ENCODE results near the gene OR52E6. TPM values are rescaled to one million over a fixed set of nuclear protein-coding genes. Genes with fewer than 3 reads are reported as not detected.

Gene OR52E6
- total RNA-seq, 4 donors from 2014 or later, result not detected

GRCh38 chr11:5880329-5880728 is 38.6 kb upstream of the OR52E6 start, which contains the start of gene OR52E4:
OR52E4 (plus strand) TSS chr11:5880629; CDS start chr11:5884293, 3,664 bp downstream.
- TF ChIP-seq POLR2A (IDR thresholded peaks at IDR 0.05) (no peak), POLR2AphosphoS5 (IDR thresholded peaks at IDR 0.05) (no peak), CTCF (IDR thresholded peaks at IDR 0.05) (no peak), EP300 (IDR thresholded peaks at IDR 0.05) (no peak)
- 71 to 80% methylated on average over 1 to 3 of the region's 4 CpGs for WGBS, 2 donors (ENCODE audit: low coverage in 1 of 2)

GRCh38 chr11:5878564-5878963 is 36.9 kb upstream of the OR52E6 start:
- TF ChIP-seq POLR2AphosphoS5 (IDR thresholded peaks at IDR 0.05) (no peak), CTCF (IDR thresholded peaks at IDR 0.05) (no peak), EP300 (IDR thresholded peaks at IDR 0.05) (no peak), POLR2A (IDR thresholded peaks at IDR 0.05) (no peak)
- no peaks in the 10 kb centered on the region for H3K4me1 ChIP-seq
- H3K27me3 ChIP-seq, result no peaks in the 10 kb centered on the region
- no peak overlapping the region for H3K4me3 ChIP-seq
- no peaks in the 10 kb centered on the region for H3K36me3 ChIP-seq
- H3K27ac ChIP-seq, result no peak overlapping the region
- peaks cover 0 to 4% (median 0%) of the 10 kb centered on the region in 3 donors for H3K9me3 ChIP-seq
- WGBS, 2 donors (ENCODE audit: low coverage in 1 of 2), result 50 to 57% methylated on average over 1 to 2 of the region's 2 CpGs
- no peak for ATAC-seq

More at GRCh38 chr11:5880329-5880728, 38.6 kb upstream of the OR52E6 start, which contains the start of gene OR52E4:
- H3K36me3 ChIP-seq, result no peaks in the 10 kb centered on the region
- no peaks in the 10 kb centered on the region for H3K9me3 ChIP-seq
- H3K27me3 ChIP-seq, result no peaks in the 10 kb centered on the region
- H3K4me3 ChIP-seq, result no peak within 1 kb of the TSS
- no peak for ATAC-seq
- no peaks in the 10 kb centered on the region for H3K4me1 ChIP-seq
- no peak within 1 kb of the TSS for H3K27ac ChIP-seq

- no peak for TF ChIP-seq POLR2AphosphoS5 (IDR thresholded peaks at IDR 0.05)
- no peak for TF ChIP-seq POLR2A (IDR thresholded peaks at IDR 0.05)
- TF ChIP-seq CTCF (IDR thresholded peaks at IDR 0.05), result no peak
- TF ChIP-seq EP300 (IDR thresholded peaks at IDR 0.05), result no peak
- no peaks in the 10 kb centered on the region for H3K36me3 ChIP-seq
- no peak overlapping the region for H3K27ac ChIP-seq
- H3K9me3 ChIP-seq, result peaks cover 0 to 8% (median 0%) of the 10 kb centered on the region in 3 donors
- H3K27me3 ChIP-seq, result no peaks in the 10 kb centered on the region
- H3K4me3 ChIP-seq, result no peak overlapping the region
- ATAC-seq, result no peak
- H3K4me1 ChIP-seq, result no peaks in the 10 kb centered on the region
- WGBS, 2 donors (ENCODE audit: low coverage in 1 of 2), result 85 to 90% methylated on average over 2 of the region's 2 CpGs
Observed at GRCh38 chr11:5865826-5866225, 24.1 kb upstream of the OR52E6 start.

- Histone ChIP-seq H3K4me3 (no peak within 1 kb of the TSS), H3K27me3 (no peaks in the 10 kb centered on the region), H3K27ac (no peak within 1 kb of the TSS), H3K4me1 (no peaks in the 10 kb centered on the region), H3K36me3 (no peaks in the 10 kb centered on the region), H3K9me3 (no peaks in the 10 kb centered on the region)
- WGBS, 2 donors (ENCODE audit: low coverage in 1 of 2), result 87 to 89% methylated on average over 3 of the region's 3 CpGs
- ATAC-seq, result no peak
- TF ChIP-seq POLR2AphosphoS5 (IDR thresholded peaks at IDR 0.05) (no peak), POLR2A (IDR thresholded peaks at IDR 0.05) (no peak), CTCF (IDR thresholded peaks at IDR 0.05) (no peak), EP300 (IDR thresholded peaks at IDR 0.05) (no peak)
Observed at GRCh38 chr11:5857590-5857989, 15.9 kb upstream of the OR52E6 start, which contains the start of gene OR52E8. OR52E8 (minus strand) TSS chr11:5857690; CDS start chr11:5857690, 0 bp downstream.

- 93% methylated on average over 1 of the region's 1 CpG; no CpG with 5 or more reads in 1 of the 2 donors for WGBS, 2 donors (ENCODE audit: low coverage in 1 of 2)
- no peak overlapping the region for H3K4me3 ChIP-seq
- no peak for ATAC-seq
- H3K27me3 ChIP-seq, result no peaks in the 10 kb centered on the region
- no peaks in the 10 kb centered on the region for H3K36me3 ChIP-seq
- H3K9me3 ChIP-seq, result peaks cover 0 to 6% (median 0%) of the 10 kb centered on the region in 3 donors
- H3K27ac ChIP-seq, result no peak overlapping the region
- no peaks in the 10 kb centered on the region for H3K4me1 ChIP-seq
- TF ChIP-seq CTCF (IDR thresholded peaks at IDR 0.05), result no peak
- TF ChIP-seq EP300 (IDR thresholded peaks at IDR 0.05), result no peak
- no peak for TF ChIP-seq POLR2AphosphoS5 (IDR thresholded peaks at IDR 0.05)
- no peak for TF ChIP-seq POLR2A (IDR thresholded peaks at IDR 0.05)
Observed at GRCh38 chr11:5851002-5851401, 9.3 kb upstream of the OR52E6 start.
